Measurements from ENCODE around the gene TMEM270. TPM values are rescaled to one million over a fixed set of nuclear protein-coding genes. Genes with fewer than 3 reads are reported as not detected.

The TMEM270 gene
- polyA plus RNA-seq, 1 of the 3 experiments (the other 2 are of a cell fraction) = 0.71 TPM

- Histone ChIP-seq H3K4me3 (ENCODE audit: low read depth in 2 of 2, low read length in 1 of 2) (no peak overlapping the region), H3F3A (replicated peaks; ENCODE audit: insufficient read depth) (peaks cover 8% of the 10 kb centered on the region), H3K9me3 (no peaks in the 10 kb centered on the region), H3K4me2 (no peak overlapping the region), H3K27me3 (ENCODE audit: insufficient read depth) (no peaks in the 10 kb centered on the region), H3K79me2 (ENCODE audit: insufficient read depth) (no peaks in the 10 kb centered on the region), H3K9ac (no peak overlapping the region), H3K27ac (ENCODE audit: low read depth in 2 of 2, low read length in 1 of 2) (no peak overlapping the region), H3K36me3 (replicated peaks in 1 of 2; ENCODE audit: control insufficient read depth in 1 of 2, insufficient read depth in 2 of 2, low read length in 1 of 2) (no peaks in the 10 kb centered on the region), H3K9me2 (no peaks in the 10 kb centered on the region), H4K20me1 (ENCODE audit: insufficient read depth) (no peaks in the 10 kb centered on the region), H3K4me1 (ENCODE audit: control insufficient read depth in 1 of 2, insufficient read depth in 2 of 2, low read depth in 1 of 2, low read length in 1 of 2) (no peaks in the 10 kb centered on the region; a peak in 1 of 4 replicates), H2AFZ (ENCODE audit: low read depth) (no peak overlapping the region)
- CTCF ChIA-PET = no interaction called here
- WGBS (ENCODE audit: low lambda C conversion rate) = 95% methylated on average over 17 of the region's 17 CpGs
- POLR2A ChIA-PET = no interaction called here
- DNase-seq = peak; percentile 23
- TF ChIP-seq RXRA (IDR thresholded peaks at IDR 0.05; ENCODE audit: borderline replicate concordance, low read depth) (no peak), RCOR1 (IDR thresholded peaks at IDR 0.05; ENCODE audit: low read length) (no peak), ELF1 (IDR thresholded peaks at IDR 0.05) (no peak), NRF1 (IDR thresholded peaks at IDR 0.05; ENCODE audit: low read depth, low read length) (no peak), TCF12 (IDR thresholded peaks at IDR 0.05) (no peak), PBX3 (IDR thresholded peaks at IDR 0.05) (no peak), NFIC (IDR thresholded peaks at IDR 0.05; ENCODE audit: borderline replicate concordance) (no peak), FOSL2 (IDR thresholded peaks at IDR 0.05; ENCODE audit: borderline replicate concordance, low read depth) (no peak)
Observed at GRCh38 chr7:73908123-73908611, 47.2 kb downstream of the TMEM270 start.

GRCh38 chr7:73909051-73909941 lies 48.3 kb downstream of the TMEM270 start:
- POLR2A ChIA-PET = no interaction called here
- Histone ChIP-seq H3K4me1 (ENCODE audit: control insufficient read depth in 1 of 2, insufficient read depth in 2 of 2, low read depth in 1 of 2, low read length in 1 of 2) (no peaks in the 10 kb centered on the region; a peak in 1 of 4 replicates), H3K27ac (ENCODE audit: low read depth in 2 of 2, low read length in 1 of 2) (no peak overlapping the region), H3K79me2 (ENCODE audit: insufficient read depth) (no peaks in the 10 kb centered on the region), H3K9me3 (no peaks in the 10 kb centered on the region), H3K4me3 (ENCODE audit: low read depth in 2 of 2, low read length in 1 of 2) (no peak overlapping the region), H3K9me2 (no peaks in the 10 kb centered on the region), H3K36me3 (replicated peaks in 1 of 2; ENCODE audit: control insufficient read depth in 1 of 2, insufficient read depth in 2 of 2, low read length in 1 of 2) (no peaks in the 10 kb centered on the region), H3K9ac (no peak overlapping the region), H3F3A (replicated peaks; ENCODE audit: insufficient read depth) (peaks cover 8% of the 10 kb centered on the region), H2AFZ (ENCODE audit: low read depth) (no peak overlapping the region), H3K4me2 (no peak overlapping the region), H3K27me3 (ENCODE audit: insufficient read depth) (no peaks in the 10 kb centered on the region), H4K20me1 (ENCODE audit: insufficient read depth) (no peaks in the 10 kb centered on the region)
- CTCF ChIA-PET = interaction anchor here (0.8 kb wide), 1 partner anchor 175 kb away, joined by 3 read pairs; no protein-coding TSS in a partner anchor
- peak; percentile 16 for DNase-seq
- WGBS (ENCODE audit: low lambda C conversion rate) = 79% methylated on average over 12 of the region's 13 CpGs
- no peak for TF ChIP-seq MAX (IDR thresholded peaks at IDR 0.05; ENCODE audit: low read depth)
- TF ChIP-seq EP300 (IDR thresholded peaks at IDR 0.05; ENCODE audit: borderline replicate concordance in 1 of 2, low read depth in 1 of 2, low read length in 1 of 2) = no peak
- no peak for TF ChIP-seq FOXM1 (IDR thresholded peaks at IDR 0.05; ENCODE audit: low read depth)
- TF ChIP-seq JUND (IDR thresholded peaks at IDR 0.05) = no peak
- TF ChIP-seq GABPA (IDR thresholded peaks at IDR 0.05; ENCODE audit: low read depth) = no peak
- TF ChIP-seq TEAD4 (IDR thresholded peaks at IDR 0.05; ENCODE audit: borderline replicate concordance, insufficient read depth) = no peak
- no peak for TF ChIP-seq YY1 (IDR thresholded peaks at IDR 0.05; ENCODE audit: low read depth)
- no peak for TF ChIP-seq FOSL2 (IDR thresholded peaks at IDR 0.05; ENCODE audit: borderline replicate concordance, low read depth)
- no peak for TF ChIP-seq SMC3 (IDR thresholded peaks at IDR 0.05; ENCODE audit: low read depth, low read length)
- no peak for TF ChIP-seq TCF12 (IDR thresholded peaks at IDR 0.05)
- TF ChIP-seq PBX3 (IDR thresholded peaks at IDR 0.05) = no peak
- TF ChIP-seq ELF1 (IDR thresholded peaks at IDR 0.05) = no peak
- no peak for TF ChIP-seq CTCF (IDR thresholded peaks at IDR 0.05)
- no peak for TF ChIP-seq IRF3 (IDR thresholded peaks at IDR 0.05; ENCODE audit: low read depth, low read length)
- no peak for TF ChIP-seq MEF2A (IDR thresholded peaks at IDR 0.05; ENCODE audit: borderline replicate concordance, low read depth)
- no peak for TF ChIP-seq EZH2phosphoT487 (IDR thresholded peaks at IDR 0.05; ENCODE audit: borderline replicate concordance, low read depth)
- no peak for TF ChIP-seq GATA2 (CRISPR knock-in tag; IDR thresholded peaks at IDR 0.05)

Measured in SK-N-SH (cell line).